ENCODE measurements around the gene KCNK18.

DNA sequence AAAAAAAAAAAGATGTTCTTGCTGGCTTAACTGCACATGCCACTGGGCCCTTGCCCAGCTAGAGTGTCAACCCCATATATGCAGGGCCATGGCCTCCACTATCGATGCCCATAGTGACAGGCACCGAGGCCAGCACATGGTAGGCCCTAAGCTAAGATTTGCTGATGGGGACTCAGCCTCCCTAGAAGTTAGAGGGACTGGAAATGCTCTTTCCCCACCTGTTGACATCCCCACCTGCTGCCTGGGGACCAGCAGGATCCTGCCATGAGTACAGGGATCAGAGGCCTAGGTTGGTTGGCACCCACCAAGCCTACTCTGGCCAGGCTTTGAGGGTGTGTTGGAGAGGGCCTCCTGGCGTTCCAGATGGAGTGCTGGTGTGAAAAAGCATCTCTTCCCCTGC is 27.6 kb downstream of the KCNK18 start:
- TF ChIP-seq EZH2 (IDR thresholded peaks at IDR 0.05) (no peak), POLR2AphosphoS5 (IDR thresholded peaks at IDR 0.05; ENCODE audit: borderline replicate concordance, low read depth, low read length) (no peak)
